ENCODE measurements around the gene DHX9.

GRCh38 chr1:182829285-182829932 lies 9.7 kb upstream of the DHX9 start:
- no peak for TF ChIP-seq SIN3A (IDR thresholded peaks at IDR 0.05; ENCODE audit: low read depth, low read length)
- no peak for TF ChIP-seq HDAC6 (IDR thresholded peaks at IDR 0.05; ENCODE audit: unreplicated experiment)
- no peak for TF ChIP-seq ATF2 (IDR thresholded peaks at IDR 0.05; ENCODE audit: low read length)
- TF ChIP-seq PRDM15 (CRISPR knock-in tag; IDR thresholded peaks at IDR 0.05) = no peak
- TF ChIP-seq E2F4 (IDR thresholded peaks at IDR 0.05; ENCODE audit: low read depth, low read length) = no peak
- no peak for TF ChIP-seq NKRF (conservative IDR thresholded peaks at IDR 0.05)
- no peak for TF ChIP-seq REST (IDR thresholded peaks at IDR 0.05; ENCODE audit: low read depth, low read length)
- no peak for TF ChIP-seq POLR2A (IDR thresholded peaks at IDR 0.05; ENCODE audit: low read depth, low read length)
- no peak for TF ChIP-seq CTCF (IDR thresholded peaks at IDR 0.05 in 2 of 3, conservative IDR thresholded peaks at IDR 0.05 in 1 of 3; ENCODE audit: control insufficient read depth in 2 of 3, extremely low read depth in 1 of 3, insufficient read depth in 1 of 3, low read depth in 3 of 3, low read length in 3 of 3)
- TF ChIP-seq ZNF274 (IDR thresholded peaks at IDR 0.05; ENCODE audit: insufficient read depth, insufficient read length) = no peak
- TF ChIP-seq EGR1 (IDR thresholded peaks at IDR 0.05; ENCODE audit: borderline replicate concordance in 1 of 2, low read depth in 2 of 2, low read length in 2 of 2) = no peak
- TF ChIP-seq RBBP5 (conservative IDR thresholded peaks at IDR 0.05) = no peak
- no peak for TF ChIP-seq ZNF384 (IDR thresholded peaks at IDR 0.05; ENCODE audit: borderline replicate concordance, low read depth, low read length)
- no peak for TF ChIP-seq IRF3 (IDR thresholded peaks at IDR 0.05)
